ENCODE measurements around the gene LDHA.
"Not testable (repeated sequence)": the region's sequence is repeated elsewhere in the genome, so short reads cannot be mapped to it uniquely, and the experiment has no call there.

LDHA gene

DNA sequence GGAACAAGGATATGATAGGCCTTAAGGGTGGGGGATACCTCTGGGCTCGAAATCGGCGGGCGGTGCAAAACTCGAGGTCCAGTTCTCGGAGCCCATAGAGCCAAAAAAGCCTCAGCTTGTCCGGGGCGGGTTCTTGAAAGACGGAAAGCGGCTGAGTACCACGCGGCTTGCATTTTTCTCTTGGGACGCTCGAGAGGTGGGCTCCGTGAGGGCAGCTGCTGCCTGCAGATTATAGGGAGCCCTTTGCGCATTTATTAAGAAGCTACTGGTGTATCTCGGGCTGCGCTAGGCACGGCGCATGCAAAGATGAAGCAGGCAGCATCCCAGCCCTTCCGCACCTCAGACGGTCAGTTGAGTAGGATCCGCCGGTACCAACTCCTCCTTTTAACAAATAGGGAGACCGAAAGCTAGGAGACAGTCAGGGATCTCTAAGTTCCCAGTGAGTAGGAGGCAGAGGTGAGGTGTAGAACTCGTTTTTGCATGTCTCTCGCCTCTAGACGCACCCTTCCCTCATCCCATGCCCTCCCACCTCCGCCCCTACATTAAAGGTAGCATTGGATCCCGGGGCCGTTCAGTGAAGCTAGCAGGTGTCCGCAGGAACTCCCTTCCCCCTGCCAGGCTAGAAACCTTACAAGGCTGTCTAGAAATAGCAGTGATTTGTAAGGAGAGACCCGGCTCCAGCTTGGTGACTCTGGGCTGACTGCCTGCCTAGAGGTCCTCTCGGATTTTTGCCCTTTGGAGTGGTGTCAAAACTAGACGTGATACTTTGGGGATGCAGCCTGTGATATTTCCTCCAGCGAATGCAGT lies 768 bp downstream of the LDHA start:
- peak; percentile 13 for DNase-seq (ENCODE audit: low read depth)

DNA sequence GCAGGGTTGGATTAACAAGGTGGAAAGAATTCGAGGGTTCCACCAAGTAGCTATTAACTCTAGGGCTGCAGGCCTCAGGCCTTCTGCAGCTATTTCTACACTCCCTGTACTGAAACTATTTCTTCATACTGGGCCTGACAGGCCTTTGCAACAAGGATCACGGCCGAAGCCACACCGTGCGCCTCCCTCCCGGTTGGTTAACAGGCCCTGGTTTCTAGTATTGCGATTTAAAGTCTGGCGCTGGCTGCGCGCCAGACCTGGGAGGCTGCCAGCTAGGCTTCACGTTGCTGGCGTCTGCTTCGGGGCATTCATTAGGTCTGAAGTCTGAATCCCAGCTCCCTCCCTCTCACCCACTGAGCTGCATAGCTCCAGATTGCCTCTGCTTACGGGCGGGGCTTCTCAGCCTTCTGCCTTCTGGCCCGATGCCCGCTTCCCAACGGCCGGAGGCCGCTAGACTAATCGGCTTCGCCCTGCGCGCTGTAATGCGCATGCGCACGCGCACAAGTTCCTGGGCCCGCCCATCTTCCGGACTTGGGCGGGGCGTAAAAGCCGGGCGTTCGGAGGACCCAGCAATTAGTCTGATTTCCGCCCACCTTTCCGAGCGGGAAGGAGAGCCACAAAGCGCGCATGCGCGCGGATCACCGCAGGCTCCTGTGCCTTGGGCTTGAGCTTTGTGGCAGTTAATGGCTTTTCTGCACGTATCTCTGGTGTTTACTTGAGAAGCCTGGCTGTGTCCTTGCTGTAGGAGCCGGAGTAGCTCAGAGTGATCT lies 1.6 kb downstream of the LDHA start:
- peak; percentile 94 for DNase-seq (ENCODE audit: low read depth)

DNA sequence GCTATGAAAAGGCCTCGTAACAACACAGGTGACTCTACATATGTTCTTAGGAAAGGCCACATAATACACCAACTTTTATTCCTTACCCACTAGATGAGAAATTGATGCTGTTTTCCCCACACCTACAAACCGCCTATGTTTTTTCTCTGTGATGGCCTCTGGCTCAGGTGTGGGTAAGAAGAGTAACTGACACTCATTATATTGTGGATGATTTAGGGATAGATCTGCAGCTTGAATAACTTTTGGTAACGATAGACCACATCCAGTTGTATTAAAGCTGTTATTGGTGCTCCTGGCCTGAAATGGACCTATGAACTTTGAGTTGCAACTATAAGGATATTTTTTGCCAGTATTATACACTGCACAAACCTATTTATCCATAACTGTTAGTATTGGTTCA lies 3.6 kb downstream of the LDHA start:
- DNase-seq (ENCODE audit: low read depth): no peak

DNA sequence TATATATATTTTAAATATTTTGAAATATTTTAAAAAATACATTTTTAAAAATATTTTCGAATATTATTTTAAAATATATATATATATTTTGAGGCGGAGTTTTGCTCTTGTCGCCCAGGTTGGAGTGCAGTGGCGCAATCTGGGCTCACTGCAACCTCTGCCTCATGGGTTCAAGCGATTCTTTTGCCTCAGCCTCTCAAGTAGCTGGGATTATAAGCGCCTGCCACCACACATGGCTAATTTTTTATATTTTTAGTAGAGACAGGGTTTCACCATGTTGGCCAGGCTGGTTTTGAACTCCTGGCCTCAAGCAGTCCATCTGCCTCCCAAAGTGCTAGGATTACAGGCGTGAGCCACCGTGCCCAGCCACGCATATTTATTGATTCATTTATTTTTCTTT lies 6.7 kb downstream of the LDHA start:
- DNase-seq (ENCODE audit: low read depth): not testable (repeated sequence)

DNA sequence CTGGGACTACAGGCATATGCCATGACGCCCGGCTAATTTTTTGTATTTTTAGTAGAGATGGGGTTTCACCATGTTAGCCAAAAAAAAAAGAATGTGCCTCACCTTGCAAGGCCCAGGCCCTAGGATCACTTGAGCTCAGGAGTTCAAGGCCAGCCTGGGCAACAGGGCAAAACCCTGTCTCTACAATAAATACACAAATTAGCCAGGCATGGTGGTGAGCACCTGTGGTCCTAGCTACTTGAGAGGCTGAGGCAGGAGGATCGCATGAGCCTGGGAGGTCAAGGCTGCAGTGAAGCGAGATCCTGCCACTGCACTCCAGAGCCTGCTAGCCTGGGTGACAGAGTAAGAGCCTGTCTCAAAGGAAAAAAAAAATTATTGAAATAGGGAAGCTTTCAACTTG lies 9.7 kb downstream of the LDHA start:
- no peak for DNase-seq (ENCODE audit: low read depth)

DNA sequence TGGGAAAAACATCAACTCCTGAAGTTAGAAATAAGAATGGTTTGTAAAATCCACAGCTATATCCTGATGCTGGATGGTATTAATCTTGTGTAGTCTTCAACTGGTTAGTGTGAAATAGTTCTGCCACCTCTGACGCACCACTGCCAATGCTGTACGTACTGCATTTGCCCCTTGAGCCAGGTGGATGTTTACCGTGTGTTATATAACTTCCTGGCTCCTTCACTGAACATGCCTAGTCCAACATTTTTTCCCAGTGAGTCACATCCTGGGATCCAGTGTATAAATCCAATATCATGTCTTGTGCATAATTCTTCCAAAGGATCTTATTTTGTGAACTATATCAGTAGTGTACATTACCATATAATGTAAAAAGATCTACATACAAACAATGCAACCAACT lies 13.0 kb downstream of the LDHA start:
- not testable (repeated sequence) for DNase-seq (ENCODE audit: low read depth)

DNA sequence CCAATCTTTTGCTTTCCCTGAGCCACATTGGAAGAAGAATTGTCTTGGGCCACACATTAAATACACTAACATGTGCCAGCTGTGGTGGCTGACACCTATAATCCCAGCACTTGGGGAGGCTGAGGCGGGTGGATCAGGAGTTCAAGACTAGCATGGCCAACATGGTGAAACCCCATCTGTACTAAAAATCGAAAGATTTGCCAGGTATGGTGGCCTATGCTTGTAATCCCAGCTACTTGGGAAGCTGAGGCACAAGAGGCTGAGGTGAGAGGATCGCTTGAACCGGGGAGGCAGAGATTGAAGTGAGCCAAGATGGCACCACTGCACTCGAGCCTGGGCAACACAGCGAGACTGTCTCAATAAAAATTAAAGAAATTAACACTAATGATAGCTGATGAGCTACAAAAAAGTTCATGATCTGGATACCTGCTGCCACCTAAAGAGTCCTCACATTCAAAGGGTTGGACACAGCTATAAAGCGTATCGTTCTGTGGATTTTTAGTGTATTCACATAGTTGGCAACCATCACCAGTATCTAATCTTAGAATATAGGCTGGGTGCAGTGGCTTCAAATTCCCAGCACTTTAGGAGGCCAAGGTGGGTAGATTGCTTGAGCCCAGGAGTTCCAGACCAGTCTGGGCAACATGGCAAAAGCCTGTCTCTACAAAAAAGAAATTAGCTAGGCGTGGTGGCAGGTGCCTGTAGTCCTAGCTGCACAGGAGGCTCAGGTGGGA lies 14.4 kb downstream of the LDHA start:
- DNase-seq (ENCODE audit: low read depth): no peak

DNA sequence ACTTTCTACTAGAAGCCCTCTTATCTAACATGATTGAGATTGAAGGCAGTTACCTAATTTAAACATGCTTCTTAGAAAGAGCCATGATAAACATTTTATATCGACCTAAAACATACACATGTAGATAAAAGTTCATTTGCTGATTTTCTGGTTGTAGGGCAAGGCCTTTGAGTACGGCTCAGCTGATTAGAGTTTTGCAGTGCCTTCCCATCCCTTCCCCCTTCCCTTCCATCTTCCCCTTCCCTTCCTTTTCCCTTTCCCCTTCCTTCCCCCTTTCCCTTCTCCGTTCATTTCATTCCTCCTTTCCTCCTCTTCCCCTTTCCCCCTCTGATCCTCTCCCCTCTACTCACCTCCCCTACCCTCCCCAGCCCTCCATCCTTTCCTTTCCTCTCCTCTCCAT lies 22.1 kb downstream of the LDHA start:
- DNase-seq (ENCODE audit: low read depth): no peak

DNA sequence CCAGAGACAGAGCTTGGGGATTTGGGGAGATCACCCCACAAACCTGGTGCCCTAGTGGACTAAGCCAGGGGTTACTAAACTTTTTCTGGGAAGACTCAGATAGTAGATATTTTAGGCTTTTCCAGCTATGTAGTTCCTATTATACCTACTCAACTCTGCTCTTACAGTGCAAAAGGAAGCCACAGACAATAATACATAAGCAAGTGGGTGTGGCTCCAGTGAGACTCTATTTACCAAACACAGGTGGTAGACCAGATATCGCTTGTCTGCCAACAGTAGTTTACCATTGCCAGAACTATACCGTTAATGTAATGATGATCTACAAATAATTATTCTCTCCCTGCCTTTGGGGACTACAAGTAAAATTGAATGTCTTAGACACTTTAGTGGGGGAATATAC lies 24.7 kb downstream of the LDHA start:
- no peak for DNase-seq (ENCODE audit: low read depth)

DNA sequence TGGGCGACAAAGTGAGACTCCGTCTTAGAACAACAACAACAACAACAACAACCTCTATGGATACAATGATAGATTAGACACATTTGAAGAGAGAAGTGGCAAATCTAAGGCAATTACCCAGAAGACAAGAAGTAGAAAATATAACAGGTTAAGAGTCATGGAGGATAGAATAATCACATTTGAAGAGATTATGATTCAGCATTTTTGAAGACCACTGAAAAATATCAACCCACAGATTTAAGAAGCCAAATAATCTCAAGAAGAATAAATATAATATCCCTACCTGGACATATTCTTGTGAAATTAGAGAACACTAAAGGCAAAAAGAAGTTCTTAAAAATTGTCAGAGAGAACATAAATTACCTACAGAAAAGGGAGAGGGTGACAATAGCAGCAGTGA lies 25.7 kb downstream of the LDHA start:
- DNase-seq (ENCODE audit: low read depth): no peak

DNA sequence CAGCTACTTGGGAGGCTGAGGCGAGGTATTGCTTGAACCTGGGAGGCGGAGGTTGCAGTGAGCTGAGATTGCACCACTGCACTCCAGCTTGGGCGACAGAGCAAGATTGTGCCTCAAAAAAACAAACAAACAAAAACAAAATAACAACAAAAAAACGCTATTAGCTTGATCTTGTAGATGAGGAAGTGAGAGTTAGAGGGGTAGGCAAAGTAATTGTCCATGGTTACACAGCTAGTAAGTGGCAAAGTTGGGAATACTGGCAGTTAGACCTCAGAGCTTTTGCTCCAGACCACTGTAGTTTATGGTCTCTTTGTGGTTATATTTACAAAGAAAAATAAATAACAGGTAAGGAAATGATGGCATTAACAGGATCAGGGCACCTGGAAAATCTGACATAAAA lies 32.9 kb downstream of the LDHA start:
- DNase-seq (ENCODE audit: low read depth): no peak

DNA sequence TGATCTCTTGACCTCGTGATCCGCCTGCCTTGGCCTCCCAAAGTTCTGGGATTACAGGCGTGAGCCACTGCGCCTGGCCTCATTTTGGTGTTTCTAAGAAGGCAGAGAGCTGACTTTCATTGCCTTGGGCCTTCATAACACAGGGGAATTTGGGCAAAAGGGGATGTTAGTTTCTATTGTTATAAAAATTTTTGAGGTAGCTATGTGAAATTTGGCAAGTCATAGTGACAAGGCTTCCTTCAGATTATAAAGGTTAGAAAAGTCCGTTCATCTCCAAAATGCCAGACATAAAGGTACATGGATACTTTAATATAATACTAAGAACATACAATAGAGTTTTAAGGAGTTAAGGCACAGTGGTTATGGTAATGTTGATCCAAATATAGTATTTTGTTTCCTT lies 35.0 kb downstream of the LDHA start:
- no peak for DNase-seq (ENCODE audit: low read depth)

DNA sequence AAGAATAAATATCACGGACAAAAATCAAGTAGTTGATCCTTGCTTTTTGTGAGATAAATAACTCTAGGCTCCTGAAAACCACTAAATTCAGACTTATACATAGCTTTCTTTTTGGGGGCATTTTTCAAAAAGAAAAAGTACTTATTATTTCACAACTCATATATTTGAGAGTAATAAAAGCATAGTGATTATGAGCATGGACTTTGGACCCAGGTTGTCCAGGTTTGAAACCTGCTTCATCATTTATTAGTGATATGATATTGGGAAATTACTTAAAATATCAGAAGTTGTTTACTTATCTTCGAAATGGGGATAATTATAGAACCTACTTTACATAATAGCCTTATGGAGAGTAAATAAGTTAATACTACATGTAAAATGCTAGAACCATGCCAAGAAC lies 44.3 kb downstream of the LDHA start:
- no peak for DNase-seq (ENCODE audit: low read depth)

DNA sequence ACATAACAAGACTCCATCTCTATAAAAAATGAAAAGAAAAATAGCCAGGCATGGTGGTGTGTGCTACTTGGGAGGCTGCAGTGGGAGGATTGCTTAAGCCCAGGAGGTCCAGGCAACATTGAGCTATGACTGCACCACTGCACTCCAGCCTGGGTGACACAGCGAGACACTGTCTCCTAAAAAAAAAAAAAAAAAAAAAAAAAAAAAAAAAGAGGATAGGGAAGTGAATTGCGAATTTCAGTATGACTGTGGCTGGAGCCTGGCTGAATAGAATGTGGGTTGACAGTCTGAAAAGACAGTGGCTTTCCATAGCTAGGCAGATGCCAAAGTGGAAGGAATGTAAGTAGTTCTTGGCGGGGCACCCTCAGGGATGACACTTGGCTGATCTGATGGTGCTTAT lies 54.9 kb downstream of the LDHA start:
- no peak for DNase-seq (ENCODE audit: low read depth)

DNA sequence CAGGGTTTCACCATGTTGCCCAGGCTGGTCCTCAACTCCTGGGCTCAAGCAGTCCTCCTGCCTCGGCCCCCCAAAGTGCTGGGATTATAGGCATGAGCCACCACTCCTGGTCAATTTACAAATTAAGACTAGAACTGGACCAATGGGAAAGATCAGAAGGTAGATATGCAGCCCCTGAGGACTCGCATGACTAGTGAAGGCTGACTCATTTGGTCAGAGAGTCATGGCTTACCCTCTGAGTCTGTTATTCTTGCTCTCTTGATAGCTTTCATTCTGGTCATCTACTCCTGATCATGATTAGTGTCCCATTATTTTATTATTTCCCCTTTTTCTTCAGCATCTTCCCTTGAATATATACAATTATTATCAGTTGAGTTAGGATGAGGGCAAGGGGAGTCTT lies 58.6 kb downstream of the LDHA start:
- no peak for DNase-seq (ENCODE audit: low read depth)

DNA sequence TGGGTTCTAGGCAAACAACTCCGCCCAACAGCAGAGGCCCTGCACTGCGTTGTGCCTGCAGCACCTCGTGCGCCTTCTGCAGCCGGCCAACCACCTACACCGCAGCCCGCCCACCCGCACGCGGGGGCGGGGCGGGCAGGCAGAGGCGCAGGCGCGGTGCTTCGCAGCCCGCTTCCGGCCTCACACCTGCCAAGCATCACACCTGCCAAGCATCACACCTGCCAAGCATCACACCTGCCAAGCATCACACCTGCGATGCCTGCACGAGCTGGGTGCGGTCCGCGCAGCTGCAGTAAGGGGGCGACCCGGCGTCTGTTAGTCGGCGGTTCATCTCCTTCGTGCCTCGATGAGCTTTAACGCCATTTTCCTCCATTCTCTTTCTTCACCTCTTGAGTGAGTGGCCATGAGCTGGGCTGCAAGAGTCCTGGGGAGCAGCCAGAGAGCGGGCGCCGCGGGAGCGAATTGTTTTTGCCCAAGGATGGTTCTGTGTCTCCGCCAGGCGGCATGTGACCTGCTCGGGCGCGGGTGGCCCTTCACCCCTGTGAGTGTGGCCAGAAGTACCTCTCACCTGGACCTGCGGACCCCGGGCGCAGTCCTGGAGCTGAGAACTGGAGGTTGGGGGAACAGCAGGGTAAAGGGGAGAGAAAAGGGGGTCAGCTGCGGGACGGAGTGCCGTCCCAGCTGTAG lies 61.5 kb downstream of the LDHA start, which contains the start of gene LDHAL6A:
Gene LDHAL6A (plus strand): TSS at position 171 of the 687 bp plus-strand sequence. CDS start 825 bp downstream, outside the sequence.
- no peak for DNase-seq (ENCODE audit: low read depth)

DNA sequence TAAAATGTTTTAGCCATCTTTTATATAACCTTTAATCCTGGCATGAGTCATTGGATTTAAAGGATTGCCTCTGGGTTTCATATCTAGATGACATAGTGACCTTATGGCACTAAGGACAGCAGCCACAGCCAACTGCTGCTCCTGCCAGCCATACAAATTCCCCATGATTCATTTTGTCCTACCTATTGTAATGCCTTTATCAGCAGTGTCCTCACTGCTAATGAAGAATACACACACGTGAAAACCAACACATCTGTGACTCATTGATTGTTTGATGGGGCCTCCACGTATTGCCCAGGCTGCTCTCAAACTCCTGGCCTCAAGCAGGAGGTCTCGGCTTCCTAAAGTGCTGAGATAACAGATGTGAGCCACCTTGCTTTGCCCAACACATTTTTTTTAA lies 63.1 kb downstream of the LDHA start:
- no peak for DNase-seq (ENCODE audit: low read depth)

Data from stimulated activated CD8-positive, alpha-beta memory T cell treated with anti-CD3 and anti-CD28 coated beads, Interleukin-12 subunit alpha, Interleukin-12 subunit beta, amount 100 ng/mL, for 4 hours (primary cell).